ENCODE measurements around the gene AREL1. TPM values are rescaled to one million over a fixed set of nuclear protein-coding genes. Genes with fewer than 3 reads are reported as not detected.

The AREL1 gene
- total and polyA plus RNA-seq, 10 of the 15 experiments (the other 5 are each of a cell fraction or from before 2014, with no cell fraction given) = 6.2 to 40.4 (median 23.7) TPM

- H3K4me2 ChIP-seq (ENCODE audit: control insufficient read depth, insufficient read depth) = peak overlapping the region; percentile 59
- no peak overlapping the region for H3K4me3 ChIP-seq
- intact Hi-C loops (cut with micrococcal nuclease; ENCODE audit: unreplicated experiment) (no loop called here), in situ Hi-C loops (cut with MboI) (no loop called here)
- H3K79me2 ChIP-seq (ENCODE audit: control insufficient read depth, insufficient read depth, low read length) = no peaks in the 10 kb centered on the region
- TF ChIP-seq SPI1 (IDR thresholded peaks at IDR 0.05; ENCODE audit: borderline replicate concordance, insufficient read depth, low read depth, low read length) (peak; percentile 25; the same call in 1 of the 2 replicates), NFYA (IDR thresholded peaks at IDR 0.05; ENCODE audit: borderline replicate concordance, low read depth, low read length) (no peak)
- H3K9ac ChIP-seq (ENCODE audit: control insufficient read depth, insufficient read depth, low read length) = no peak overlapping the region
- BruUV-seq (replicated peaks) = no TSS peak
- H3K27ac ChIP-seq (ENCODE audit: control insufficient read depth, insufficient read depth) = no peak overlapping the region
- no peaks in the 10 kb centered on the region for H3K9me3 ChIP-seq (replicated peaks; ENCODE audit: control insufficient read depth, insufficient read depth, low read length)
- H3K27me3 ChIP-seq (replicated peaks in 1 of 2; ENCODE audit: control insufficient read depth in 2 of 2, insufficient read depth in 2 of 2, low read length in 1 of 2) = no peaks in the 10 kb centered on the region
- DNase-seq (ENCODE audit: low read depth, low spot score) (no peak), ATAC-seq (no peak), FAIRE-seq (no peak)
- WGBS (ENCODE audit: insufficient coverage, insufficient replicate concordance, low lambda C conversion rate, missing lambda C conversion rate) = 79% methylated on average over 2 of the region's 2 CpGs
- H2AFZ ChIP-seq (ENCODE audit: control insufficient read depth, low read depth, low read length) = no peak overlapping the region
- POLR2A ChIA-PET = interaction anchor here (0.7 kb wide), 1 partner anchor 155 kb away, joined by 5 read pairs; no protein-coding TSS in a partner anchor
- RAD21 ChIA-PET (ENCODE audit: unreplicated experiment) = no interaction called here
- no peaks in the 10 kb centered on the region for H4K20me1 ChIP-seq (ENCODE audit: control insufficient read depth, insufficient read depth)
- CTCF ChIA-PET = interaction anchor here (1.4 to 1.6 kb wide), 4 partner anchors 14 to 175 kb away, joined by 3 to 7 read pairs (median 4); no protein-coding TSS in a partner anchor
- SMC1A ChIA-PET (ENCODE audit: uncharacterized antibody, unreplicated experiment) = interaction anchor here (1.4 kb wide), 1 partner anchor 21 kb away, joined by 3 read pairs; no protein-coding TSS in a partner anchor
- H3K4me1 ChIP-seq (ENCODE audit: control insufficient read depth, insufficient read depth, low read length) = peaks cover 12% of the 10 kb centered on the region
- H3K36me3 ChIP-seq (ENCODE audit: control insufficient read depth in 2 of 2, insufficient read depth in 2 of 2, low read length in 1 of 2) = peaks cover 0 to 6% of the 10 kb centered on the region in 2 experiments; a peak in 3 of 4 replicates
Observed at GRCh38 chr14:74685056-74685455, 27.8 kb downstream of the AREL1 start.

- ATAC-seq = peak; percentile 72
- peak; percentile 24; the same call in 1 of the 2 replicates for TF ChIP-seq MTA2 (IDR thresholded peaks at IDR 0.05; ENCODE audit: low read depth)
- no peak for TF ChIP-seq ZNF217 (IDR thresholded peaks at IDR 0.05)
- peak; percentile 63 for TF ChIP-seq RUNX3 (IDR thresholded peaks at IDR 0.05; ENCODE audit: low read length)
- TF ChIP-seq MEF2B (IDR thresholded peaks at IDR 0.05; ENCODE audit: partially characterized antibody, poor library complexity, severe bottlenecking) = peak; percentile 30
- TF ChIP-seq ZNF622 (IDR thresholded peaks at IDR 0.05) = no peak
- TF ChIP-seq TBL1XR1 (IDR thresholded peaks at IDR 0.05; ENCODE audit: low read depth, low read length) = 0 out of 2 replicates have a peak, but pooled peaks have one; percentile 30
- TF ChIP-seq IKZF2 (IDR thresholded peaks at IDR 0.05) = peak in 1 of 2 experiments; percentile 33; a peak in 1 of 4 replicates
- no peak for TF ChIP-seq KLF5 (IDR thresholded peaks at IDR 0.05; ENCODE audit: partially characterized antibody)
- TF ChIP-seq TCF12 (IDR thresholded peaks at IDR 0.05; ENCODE audit: low read depth, low read length) = no peak
- peak; percentile 44; the same call in 1 of the 2 replicates for TF ChIP-seq PKNOX1 (IDR thresholded peaks at IDR 0.05)
- no peak for TF ChIP-seq BACH1 (IDR thresholded peaks at IDR 0.05; ENCODE audit: borderline replicate concordance)
- TF ChIP-seq EGR1 (IDR thresholded peaks at IDR 0.05; ENCODE audit: borderline replicate concordance in 1 of 2, low read depth in 2 of 2, low read length in 2 of 2) = no peak
- peak; percentile 39; the same call in 1 of the 2 replicates for TF ChIP-seq IKZF1 (conservative IDR thresholded peaks at IDR 0.05)
Observed at GRCh38 chr14:74684434-74684833, 28.4 kb downstream of the AREL1 start.

More at GRCh38 chr14:74684434-74684833, 28.4 kb downstream of the AREL1 start:
- FAIRE-seq (peak; percentile 85), DNase-seq (ENCODE audit: low read depth, low spot score) (peak; percentile 36)
- Histone ChIP-seq H3K4me2 (ENCODE audit: control insufficient read depth, insufficient read depth) (peak overlapping the region; percentile 59), H4K20me1 (ENCODE audit: control insufficient read depth, insufficient read depth) (no peaks in the 10 kb centered on the region), H3K4me3 (no peak overlapping the region), H3K27ac (ENCODE audit: control insufficient read depth, insufficient read depth) (no peak overlapping the region; the same call in 1 of the 2 replicates), H3K79me2 (ENCODE audit: control insufficient read depth, insufficient read depth, low read length) (no peaks in the 10 kb centered on the region), H3K27me3 (replicated peaks in 1 of 2; ENCODE audit: control insufficient read depth in 2 of 2, insufficient read depth in 2 of 2, low read length in 1 of 2) (no peaks in the 10 kb centered on the region), H3K9ac (ENCODE audit: control insufficient read depth, insufficient read depth, low read length) (no peak overlapping the region), H3K4me1 (ENCODE audit: control insufficient read depth, insufficient read depth, low read length) (peaks cover 12% of the 10 kb centered on the region), H3K9me3 (replicated peaks; ENCODE audit: control insufficient read depth, insufficient read depth, low read length) (no peaks in the 10 kb centered on the region), H3K36me3 (ENCODE audit: control insufficient read depth in 2 of 2, insufficient read depth in 2 of 2, low read length in 1 of 2) (peaks cover 0 to 4% of the 10 kb centered on the region in 2 experiments; a peak in 3 of 4 replicates), H2AFZ (ENCODE audit: control insufficient read depth, low read depth, low read length) (peak overlapping the region; percentile 4)
- ChIA-PET CTCF (interaction anchor here (1.0 to 1.6 kb wide), 5 partner anchors 11 to 176 kb away, joined by 3 to 7 read pairs (median 3); no protein-coding TSS in a partner anchor), SMC1A (ENCODE audit: uncharacterized antibody, unreplicated experiment) (interaction anchor here (1.4 kb wide), 1 partner anchor 21 kb away, joined by 3 read pairs; no protein-coding TSS in a partner anchor), RAD21 (ENCODE audit: unreplicated experiment) (no interaction called here), POLR2A (interaction anchor here (0.7 kb wide), 2 partner anchors 67 to 155 kb away, joined by 3 to 5 read pairs; no protein-coding TSS in a partner anchor)
- intact Hi-C loops (cut with micrococcal nuclease; ENCODE audit: unreplicated experiment) = no loop called here
- in situ Hi-C loops (cut with MboI) = no loop called here
- WGBS (ENCODE audit: insufficient coverage, insufficient replicate concordance, low lambda C conversion rate, missing lambda C conversion rate) = 39% methylated on average over 12 of the region's 12 CpGs
- no TSS peak for BruUV-seq (replicated peaks)

Data from GM12878 (cell line).